Endodermal cell (in vitro differentiated cells): ENCODE measurements around the gene BMP8A. TPM values are rescaled to one million over a fixed set of nuclear protein-coding genes. Genes with fewer than 3 reads are reported as not detected.

Experiments
- DNase-seq: peaks from one replicate; pipeline ENCODE4 v3.0.0-alpha.2; 2017
- H3K27ac ChIP-seq: 2 replicates; pipeline ENCODE4 v1.5.1; 2013; ENCODE audit warnings: mild to moderate bottlenecking, low read depth, low read length, moderate library complexity
- H3K27me3 ChIP-seq: 2 replicates; pipeline ENCODE4 v1.6.1; 2013; ENCODE audit warnings: mild to moderate bottlenecking, low read length, moderate library complexity; ENCODE audit not compliant: insufficient read depth, control insufficient read depth, poor library complexity, severe bottlenecking
- H3K36me3 ChIP-seq: 2 replicates; pipeline ENCODE4 v1.7.0; 2013; ENCODE audit warnings: mild to moderate bottlenecking, low read length, moderate library complexity; ENCODE audit not compliant: control insufficient read depth, insufficient read depth
- H3K4me1 ChIP-seq: one replicate; pipeline ENCODE4 v1.7.0; 2013; ENCODE audit warnings: low read length; ENCODE audit not compliant: control insufficient read depth, insufficient read depth
- H3K4me3 ChIP-seq: 2 replicates; pipeline ENCODE4 v1.5.1; 2013; ENCODE audit warnings: mild to moderate bottlenecking, low read length, moderate library complexity
- H3K9ac ChIP-seq: 2 replicates; pipeline ENCODE4 v1.6.1; 2013; ENCODE audit warnings: mild to moderate bottlenecking, low read length, moderate library complexity; ENCODE audit not compliant: poor library complexity, severe bottlenecking; ENCODE audit errors: extremely low read depth
- H3K9me3 ChIP-seq: 2 replicates; pipeline ENCODE4 v1.6.1; 2013; ENCODE audit warnings: mild to moderate bottlenecking, low read length, moderate library complexity; ENCODE audit not compliant: control insufficient read depth
- H3K27ac Mint-ChIP-seq: 2 replicates; pipeline ENCODE4 v1.8.0; 2020; ENCODE audit warnings: mixed read lengths
- H3K27me3 Mint-ChIP-seq: 2 replicates; pipeline ENCODE4 v1.8.0; 2021; ENCODE audit warnings: mild to moderate bottlenecking, mixed read lengths; ENCODE audit not compliant: insufficient read depth
- H3K36me3 Mint-ChIP-seq: 2 replicates; pipeline ENCODE4 v1.8.0; 2020; ENCODE audit warnings: low read depth, mixed read lengths
- H3K4me1 Mint-ChIP-seq: 2 replicates; pipeline ENCODE4 v1.8.0; 2020; ENCODE audit warnings: mixed read lengths
- H3K4me3 Mint-ChIP-seq: 2 replicates; pipeline ENCODE4 v1.8.0; 2020; ENCODE audit warnings: mild to moderate bottlenecking, moderate library complexity, mixed read lengths
- H3K9me3 Mint-ChIP-seq: 2 replicates; pipeline ENCODE4 v1.8.0; 2020; ENCODE audit warnings: mild to moderate bottlenecking, mixed read lengths
- CTCF ChIP-seq: fragments of 200-600 bp; sonication (generic); conservative IDR thresholded peaks from 2 replicates; pipeline ENCODE4 v1.5.0; 2021; ENCODE audit warnings: antibody characterized with exemption, mild to moderate bottlenecking
- WGBS, 2 experiments: methylation state at CpG; one replicate each; pipeline versions ENCODE4 v1.1.5 to v1.1.7; 2013; ENCODE audit warnings: missing lambda C conversion rate in 2 of 2, mixed read lengths in 1 of 2; ENCODE audit not compliant: insufficient coverage in 1 of 2, insufficient read length in 1 of 2; 5-methylcytosine and 5-hydroxymethylcytosine counted together
- long read RNA-seq, 4 experiments: library from polyadenylated mRNA in 2 of 4; library from RNA in 1 of 4; library from capped mRNA in 1 of 4; stranded (forward) in 3 of 4; unstranded in 1 of 4; transcript quantifications; one replicate each; pipeline ENCODE4 v2.0.0, GENCODE V29; 2020 to 2021; ENCODE audit warnings: inconsistent platforms in 1 of 4
- polyA plus RNA-seq, 2 experiments: library from polyadenylated mRNA; stranded (reverse); fragments of 50-300 nt; gene quantifications; one replicate each; pipeline ENCODE4 v1.2.3, GENCODE V29; 2013
- total RNA-seq, 2 donors: library from RNA; stranded (reverse); fragmentation: NEBNext Ultra II Directional in 1 of 2; extraction: Animal tissue kit (Norgen Biotek cat#: 25700) in 1 of 2; gene quantifications; 2 replicates in 1 of 2; 3 replicates in 1 of 2; pipeline ENCODE4 v1.2.1, GENCODE V29; 2021

Gene BMP8A
- under 1 TPM; 0.66 to 0.75 TPM for total RNA-seq
- polyA plus RNA-seq (2013, experiment 1 of 2) = 0.18 TPM
- not detected for polyA plus RNA-seq (2013, experiment 2 of 2)
- long read RNA-seq, experiment 1 = 0 reads
- long read RNA-seq, experiment 2 = 0 reads
- long read RNA-seq, experiment 3 = 0 reads
- long read RNA-seq, experiment 4 = 0 reads

- WGBS, 2 experiments = 3 to 5% methylated on average over 28 to 112 of the region's 112 CpGs
- H3K27me3 Mint-ChIP-seq = peaks cover 54% of the 10 kb centered on the region
- no peaks in the 10 kb centered on the region for H3K9me3 Mint-ChIP-seq
- no peak within 1 kb of the TSS for H3K9ac ChIP-seq
- H3K4me1 Mint-ChIP-seq = no peaks in the 10 kb centered on the region
- H3K27me3 ChIP-seq = peaks cover 55% of the 10 kb centered on the region
- H3K4me3 ChIP-seq = no peak within 1 kb of the TSS
- DNase-seq = peak; percentile 92
- no peaks in the 10 kb centered on the region for H3K9me3 ChIP-seq
- no peak within 1 kb of the TSS for H3K27ac Mint-ChIP-seq
- TF ChIP-seq CTCF = no peak
- H3K36me3 Mint-ChIP-seq = peaks cover 15% of the 10 kb centered on the region
- H3K4me1 ChIP-seq = no peaks in the 10 kb centered on the region
- peaks cover 13% of the 10 kb centered on the region for H3K36me3 ChIP-seq
- peak within 1 kb of the TSS; percentile 45 for H3K4me3 Mint-ChIP-seq
- H3K27ac ChIP-seq = no peak within 1 kb of the TSS
Measured at GRCh38 chr1:39491146-39491921, at the start of gene BMP8A. TSS of gene BMP8A (plus strand) at chr1:39491636. CDS start at chr1:39491992, 356 bp downstream.

- peaks cover 24% of the 10 kb centered on the region for H3K4me1 Mint-ChIP-seq
- no peak overlapping the region for H3K27ac Mint-ChIP-seq
- Histone ChIP-seq H3K4me3 (peak overlapping the region; percentile 33), H3K36me3 (peaks cover 91% of the 10 kb centered on the region), H3K9ac (no peak overlapping the region), H3K27me3 (no peaks in the 10 kb centered on the region), H3K27ac (no peak overlapping the region), H3K9me3 (peaks cover 5% of the 10 kb centered on the region), H3K4me1 (peaks cover 6% of the 10 kb centered on the region)
- no peak overlapping the region for H3K4me3 Mint-ChIP-seq
- no peak for DNase-seq
- peaks cover 72% of the 10 kb centered on the region for H3K36me3 Mint-ChIP-seq
- H3K27me3 Mint-ChIP-seq = no peaks in the 10 kb centered on the region
- peak; percentile 50 for TF ChIP-seq CTCF
- H3K9me3 Mint-ChIP-seq = no peaks in the 10 kb centered on the region
Measured at GRCh38 chr1:39441797-39442196, 49.6 kb upstream of the BMP8A start.

GRCh38 chr1:39445573-39445972 lies 45.9 kb upstream of the BMP8A start:
- Mint-ChIP-seq H3K9me3 (no peaks in the 10 kb centered on the region), H3K4me1 (peaks cover 32% of the 10 kb centered on the region), H3K4me3 (no peak overlapping the region), H3K27ac (no peak overlapping the region), H3K36me3 (peaks cover 81% of the 10 kb centered on the region), H3K27me3 (no peaks in the 10 kb centered on the region)
- no peak for TF ChIP-seq CTCF
- H3K36me3 ChIP-seq = peaks cover 91% of the 10 kb centered on the region
- DNase-seq = no peak
- H3K27me3 ChIP-seq = no peaks in the 10 kb centered on the region
- H3K27ac ChIP-seq = no peak overlapping the region
- H3K9ac ChIP-seq = no peak overlapping the region
- H3K9me3 ChIP-seq = peaks cover 5% of the 10 kb centered on the region
- H3K4me1 ChIP-seq = peaks cover 6% of the 10 kb centered on the region
- WGBS, 2 experiments = 99 to 100% methylated on average over 1 to 2 of the region's 2 CpGs
- no peak overlapping the region for H3K4me3 ChIP-seq
